GM21515 (cell line): ENCODE measurements around the gene LRRC8A.
"Not testable (repeated sequence)": the region's sequence is repeated elsewhere in the genome, so short reads cannot be mapped to it uniquely, and the experiment has no call there.

Experiments
- ATAC-seq: cut with Tn5 transposase; IDR thresholded peaks from one replicate; pipeline ENCODE4 v1.9.1; 2021; ENCODE audit not compliant: unreplicated experiment

LRRC8A gene

GRCh38 chr9:128863647-128864046 lies 18.3 kb upstream of the LRRC8A start:
- ATAC-seq: no peak

DNA sequence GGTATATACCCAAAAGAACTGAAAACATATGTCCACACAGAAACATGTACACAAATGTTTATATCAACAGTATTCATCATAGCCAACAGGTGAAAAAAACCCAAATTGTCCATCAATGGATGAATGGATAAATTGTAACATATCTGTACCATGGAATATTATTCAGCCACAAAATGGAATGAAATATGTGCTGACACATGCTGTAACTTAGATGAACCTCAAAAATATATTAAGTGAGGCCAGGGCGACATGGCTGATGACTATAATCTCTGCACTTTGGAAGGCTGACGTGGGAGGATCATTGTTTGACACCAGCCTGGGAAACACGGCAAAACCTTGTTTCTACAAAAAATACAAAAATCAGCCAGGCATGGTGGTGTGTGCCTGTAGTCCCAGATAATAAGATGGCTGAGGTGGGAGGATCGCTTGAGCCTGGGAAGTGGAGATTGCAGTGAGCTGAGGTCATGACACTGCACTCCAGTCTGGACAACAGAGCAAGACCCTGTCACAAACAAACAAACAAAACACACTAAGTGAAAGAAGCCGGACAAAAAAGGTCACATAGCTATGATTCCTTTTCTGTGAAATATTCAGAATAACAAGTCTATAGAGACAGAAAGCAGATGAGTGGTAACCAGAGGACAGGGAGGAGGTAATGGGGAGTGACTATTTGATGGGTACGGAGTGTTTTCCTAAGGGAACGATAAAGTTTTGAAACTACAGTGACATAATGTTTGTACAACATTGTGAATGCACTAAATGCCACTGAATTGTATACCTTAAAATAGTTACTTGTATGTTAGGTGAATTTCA lies 11.6 kb upstream of the LRRC8A start:
- ATAC-seq: no peak

GRCh38 chr9:128870941-128871265 lies 11.0 kb upstream of the LRRC8A start:
- ATAC-seq: not testable (repeated sequence)

DNA sequence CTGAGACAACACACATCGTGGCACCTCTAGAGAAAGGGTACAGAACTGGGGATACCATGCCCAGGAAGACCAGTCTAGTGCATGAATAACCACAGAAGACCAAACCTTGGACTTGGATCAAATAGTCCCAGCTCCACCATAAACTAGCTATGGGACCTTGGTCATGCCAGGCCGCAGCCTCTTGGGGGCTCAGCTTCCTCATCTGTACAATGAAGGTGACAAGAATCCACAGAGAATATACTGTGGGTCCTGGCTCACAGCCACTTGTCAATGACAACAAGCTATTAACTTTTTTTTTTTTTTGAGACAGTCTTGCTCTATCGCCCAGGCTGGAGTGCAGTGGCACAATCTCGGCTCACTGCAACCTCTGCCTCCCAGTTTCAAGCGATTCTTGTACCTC lies 4.1 kb upstream of the LRRC8A start:
- ATAC-seq: no peak

DNA sequence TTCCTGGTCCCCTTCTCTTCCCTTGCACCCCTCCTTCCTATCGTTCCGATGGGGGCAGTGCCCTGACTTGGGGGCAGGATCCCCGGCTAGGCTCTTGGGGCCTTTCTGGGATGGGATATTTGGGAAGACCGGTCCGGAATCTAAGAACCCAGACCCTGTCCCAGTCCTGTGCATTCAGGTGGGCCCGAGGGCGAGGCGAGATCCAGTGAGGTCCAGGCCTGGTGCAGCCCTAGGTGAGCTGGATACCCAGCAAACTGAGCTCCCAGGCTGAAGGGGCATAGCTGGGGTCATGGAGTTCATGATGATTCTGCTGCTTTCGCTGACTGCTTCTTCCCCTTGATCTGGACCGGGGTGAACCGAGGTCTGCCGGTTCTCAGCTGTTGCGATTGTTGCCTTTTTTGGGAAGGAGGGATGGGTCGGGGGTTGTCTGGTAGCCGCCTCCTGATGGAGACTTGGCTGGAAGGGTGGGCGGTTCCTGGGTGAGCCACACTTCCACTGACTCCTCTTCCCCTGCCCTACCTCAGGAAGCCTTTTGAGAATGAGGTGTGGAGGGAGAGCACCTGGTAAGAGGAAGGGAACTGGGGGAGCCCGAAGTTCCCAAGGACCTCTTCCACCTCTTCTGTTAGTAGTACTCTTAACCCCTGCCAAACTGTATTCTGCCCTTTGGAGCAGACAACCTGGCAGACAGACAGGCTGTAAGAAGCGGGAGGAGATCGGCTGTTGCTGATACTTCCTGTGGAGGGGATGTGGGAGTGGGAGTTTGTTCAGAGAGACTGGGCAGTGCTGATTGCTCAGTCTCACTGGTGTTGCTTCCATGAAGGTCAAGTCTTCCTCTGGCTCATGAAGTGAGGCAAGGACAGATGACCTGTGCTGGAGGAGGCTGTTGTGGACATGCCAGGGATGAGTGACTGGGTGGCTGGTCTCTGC lies 1.0 kb downstream of the LRRC8A start:
- no peak for ATAC-seq

- no peak for ATAC-seq
Observed at GRCh38 chr9:128884164-128884563, 2.2 kb downstream of the LRRC8A start.

DNA sequence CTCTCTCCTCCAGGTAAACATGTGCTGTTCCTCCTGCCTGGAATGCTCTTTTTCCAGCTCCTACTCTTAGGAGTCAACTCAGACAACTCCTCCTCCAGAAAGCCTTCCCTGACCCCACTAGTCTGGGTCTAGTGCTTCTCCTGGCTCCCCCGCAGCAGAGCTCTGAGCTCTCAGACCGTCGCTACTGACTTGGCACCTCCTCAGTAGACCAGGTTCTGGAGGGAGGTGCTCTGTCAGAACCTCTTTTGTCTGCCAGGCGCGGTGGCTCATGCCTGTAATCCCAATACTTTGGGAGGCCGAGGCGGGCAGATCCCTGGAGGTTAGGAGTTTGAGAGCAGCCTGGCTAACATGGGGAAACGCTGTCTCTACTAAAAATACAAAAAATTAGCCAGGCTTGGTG lies 3.4 kb downstream of the LRRC8A start:
- no peak for ATAC-seq

GRCh38 chr9:128885798-128886197 lies 3.9 kb downstream of the LRRC8A start:
- no peak for ATAC-seq

DNA sequence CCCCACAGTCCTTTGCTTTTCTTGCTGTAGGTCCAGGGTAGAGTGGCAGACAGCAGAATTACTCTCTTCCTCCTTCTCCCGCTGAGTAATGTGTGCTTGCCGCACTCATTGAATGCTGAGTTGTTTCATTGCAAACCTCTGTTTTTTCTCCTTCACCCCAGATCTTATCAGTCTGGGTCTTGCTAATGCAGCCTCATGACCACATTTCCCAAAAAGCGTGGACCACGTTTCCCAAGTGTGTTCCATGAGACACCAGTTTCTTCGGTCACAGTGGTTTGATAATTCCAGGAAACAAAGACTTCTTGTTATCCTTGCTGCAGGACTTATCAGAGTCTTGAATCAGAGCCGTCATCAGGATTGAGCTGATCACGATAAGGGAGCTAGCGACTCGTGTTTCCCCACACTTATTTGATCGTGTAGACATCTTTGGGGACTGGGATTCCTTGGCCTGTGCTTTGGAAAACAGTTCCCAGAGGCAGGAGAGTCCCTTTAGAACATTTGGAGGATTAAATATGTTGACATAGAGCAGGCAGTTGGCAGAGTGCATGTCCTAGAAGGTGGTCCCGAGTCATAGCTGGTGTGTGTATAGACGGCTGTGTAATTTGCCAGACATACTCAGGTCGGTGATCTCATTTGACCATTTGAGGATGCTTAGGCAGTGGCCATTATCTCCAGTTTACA lies 4.4 kb downstream of the LRRC8A start:
- no peak for ATAC-seq

GRCh38 chr9:128887049-128887448 lies 5.1 kb downstream of the LRRC8A start:
- ATAC-seq: no peak

GRCh38 chr9:128887914-128888350 lies 6.0 kb downstream of the LRRC8A start:
- no peak for ATAC-seq

GRCh38 chr9:128891321-128892220 lies 9.6 kb downstream of the LRRC8A start:
- no peak for ATAC-seq

DNA sequence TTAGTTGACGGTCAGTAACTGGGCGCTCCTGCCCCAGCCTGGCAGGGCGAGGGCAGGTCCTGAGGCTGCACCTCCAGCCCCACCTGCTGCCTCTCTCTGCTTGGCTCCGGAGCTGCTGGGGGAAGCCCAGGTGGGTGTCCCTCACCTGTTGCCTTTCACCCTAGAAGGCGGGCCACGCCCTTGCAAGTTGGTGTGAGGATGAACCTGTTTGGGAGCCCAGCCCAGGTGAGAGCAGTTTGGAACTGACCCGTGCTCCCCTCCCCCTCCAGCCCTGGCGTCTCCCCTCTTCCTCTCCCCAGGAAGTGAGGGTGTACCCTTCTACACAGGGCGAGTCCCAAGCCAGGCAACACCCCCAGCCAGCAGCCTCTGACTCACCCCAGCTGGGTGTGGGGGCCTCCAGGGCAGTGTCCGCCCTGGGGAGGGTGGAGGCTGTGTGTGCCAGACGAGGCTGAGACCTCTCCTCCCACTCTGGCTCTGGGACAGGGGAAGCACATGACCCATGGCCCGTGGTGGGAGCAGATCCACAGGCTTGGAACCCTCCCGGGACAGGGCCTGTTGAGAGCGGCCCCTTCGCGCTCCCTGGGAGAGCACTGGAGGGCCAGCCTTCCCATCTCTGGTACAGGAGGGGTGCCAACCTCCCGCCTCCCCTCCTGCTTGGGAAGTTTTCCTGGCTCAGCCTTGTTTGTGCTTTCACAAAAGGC lies 10.4 kb downstream of the LRRC8A start:
- no peak for ATAC-seq

DNA sequence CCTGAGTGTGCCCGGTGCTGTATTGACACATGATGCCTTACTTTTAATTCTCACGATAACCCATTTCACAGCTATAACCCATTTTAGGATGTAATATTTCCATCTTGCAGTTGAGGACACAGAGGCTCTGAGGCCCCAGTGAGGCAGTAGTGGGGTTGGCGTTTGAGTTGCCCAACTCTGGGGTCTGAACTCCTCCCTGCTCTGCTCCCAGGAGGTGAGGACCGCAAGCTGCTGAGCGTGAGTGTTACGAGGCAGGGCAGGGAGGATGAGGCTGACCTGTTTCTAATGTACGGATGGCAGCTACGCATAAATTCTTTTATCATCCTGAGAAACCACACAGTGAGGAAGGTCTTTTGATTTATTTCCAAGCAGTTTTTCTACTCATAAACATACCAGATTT lies 11.4 kb downstream of the LRRC8A start:
- no peak for ATAC-seq

DNA sequence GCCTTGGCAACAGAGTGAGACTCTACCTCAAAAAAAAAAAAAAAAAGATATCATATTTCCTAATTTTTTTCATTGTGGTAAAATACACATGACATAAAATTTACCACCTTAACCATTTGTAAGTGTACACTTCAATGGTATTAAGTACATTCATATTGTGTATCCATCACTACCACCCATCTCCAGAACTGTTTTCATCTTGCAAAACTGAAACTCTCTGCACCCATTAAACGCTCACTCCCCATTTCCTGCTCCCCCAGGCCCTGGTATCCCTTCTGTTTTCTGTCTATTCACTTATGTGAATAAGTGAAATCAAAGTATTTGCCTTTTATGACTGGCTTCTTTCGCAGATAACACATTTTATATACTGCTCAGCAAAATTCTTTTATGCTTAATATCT lies 12.8 kb downstream of the LRRC8A start:
- no peak for ATAC-seq

GRCh38 chr9:128895556-128895955 lies 13.6 kb downstream of the LRRC8A start:
- no peak for ATAC-seq

GRCh38 chr9:128898382-128898781 lies 16.4 kb downstream of the LRRC8A start:
- no peak for ATAC-seq

- no peak for ATAC-seq
Observed at GRCh38 chr9:128898845-128899565, 17.1 kb downstream of the LRRC8A start.
